Endothelial cell of umbilical vein (primary cell): ENCODE data around the gene COL21A1. TPM values are rescaled to one million over a fixed set of nuclear protein-coding genes. Genes with fewer than 3 reads are reported as not detected.

Experiments used
- BruUV-seq: library from RNA; stranded (reverse); fragments of 400-500 nt; replicated peaks from 2 replicates; lab custom pipeline; 2021; lab: Mats Ljungman, UMichigan
- CTCF ChIA-PET: fragments of 300-600, 350-600 bp; sonication (Branson Sonifier 250); formaldehyde crosslinking; loops from one replicate; lab custom pipeline; 2021; ENCODE audit warnings: antibody characterized with exemption, inconsistent platforms; lab: Charles Lee
- POLR2A ChIA-PET: fragments of 300-600, 350-600 bp; sonication (Branson Sonifier 250); formaldehyde crosslinking; loops from one replicate; lab custom pipeline; 2021; ENCODE audit warnings: antibody characterized with exemption, inconsistent platforms; lab: Charles Lee
- DNase-seq: peaks from one replicate; pipeline ENCODE4 v3.0.0-alpha.2; 2011; ENCODE audit warnings: low read depth, low spot score
- FAIRE-seq: peaks from 2 replicates; lab custom pipeline; 2011; peaks lifted over from hg19 to GRCh38; lab: Jason Lieb, UNC
- H2AFZ ChIP-seq: 2 replicates; pipeline ENCODE4 v1.6.0; 2012; ENCODE audit warnings: low read depth, low read length, control low read depth, inconsistent platforms
- H3K27ac ChIP-seq: 2 replicates; pipeline ENCODE4 v1.5.1; 2011; ENCODE audit warnings: low read depth, mild to moderate bottlenecking, control low read depth, low read length, moderate library complexity; ENCODE audit not compliant: insufficient read depth
- H3K27me3 ChIP-seq, 2 experiments: 2 replicates each; pipeline versions ENCODE4 v1.6.0 to v1.6.1; 2011; ENCODE audit warnings: low read length in 2 of 2, mixed read lengths in 1 of 2; ENCODE audit not compliant: control insufficient read depth in 2 of 2, insufficient read depth in 2 of 2
- H3K36me3 ChIP-seq, 2 experiments: 2 replicates in 1 of 2; 3 replicates in 1 of 2; pipeline ENCODE4 v1.5.1; 2011; ENCODE audit warnings: low read length in 2 of 2, mild to moderate bottlenecking in 1 of 2, moderate library complexity in 1 of 2; ENCODE audit not compliant: control insufficient read depth in 2 of 2, insufficient read depth in 2 of 2; ENCODE audit errors: extremely low read depth in 1 of 2
- H3K4me1 ChIP-seq: 3 replicates; pipeline ENCODE4 v1.5.1; 2011; ENCODE audit warnings: mild to moderate bottlenecking, low read length; ENCODE audit not compliant: control insufficient read depth, insufficient read depth; ENCODE audit errors: extremely low read depth
- H3K4me2 ChIP-seq: 2 replicates; pipeline ENCODE4 v1.6.1; 2011; ENCODE audit warnings: low read length, control low read depth, mixed read lengths; ENCODE audit not compliant: insufficient read depth
- H3K4me3 ChIP-seq, 3 experiments: fragments of 200-600 bp in 1 of 3; sonication (generic), shearing (Covaris generic) in 1 of 3; replicated peaks in 1 of 3; 2 replicates each; pipeline ENCODE4 v1.5.1; 2011 to 2016; ENCODE audit warnings: control low read depth in 3 of 3, low read length in 3 of 3, mild to moderate bottlenecking in 2 of 3, inconsistent platforms in 1 of 3, low read depth in 1 of 3, moderate library complexity in 1 of 3; ENCODE audit not compliant: insufficient read depth in 1 of 3
- H3K79me2 ChIP-seq: 2 replicates; pipeline ENCODE4 v1.6.0; 2012; ENCODE audit warnings: low read length, inconsistent platforms; ENCODE audit not compliant: control insufficient read depth, insufficient read depth
- H3K9ac ChIP-seq: replicated peaks from 2 replicates; pipeline ENCODE3; 2011; ENCODE audit warnings: low read length, control low read depth; ENCODE audit not compliant: insufficient read depth; ENCODE audit errors: extremely low read depth
- H3K9me1 ChIP-seq: replicated peaks from 3 replicates; pipeline ENCODE4 v1.6.0; 2011; ENCODE audit warnings: mild to moderate bottlenecking, low read length; ENCODE audit not compliant: control insufficient read depth, insufficient read depth; ENCODE audit errors: extremely low read depth
- H3K9me3 ChIP-seq: replicated peaks from 2 replicates; pipeline ENCODE4 v1.5.1; 2012; ENCODE audit warnings: low read length, inconsistent platforms; ENCODE audit not compliant: control insufficient read depth, insufficient read depth
- H4K20me1 ChIP-seq: replicated peaks from 2 replicates; pipeline ENCODE3; 2011; ENCODE audit warnings: mild to moderate bottlenecking, low read length; ENCODE audit not compliant: control insufficient read depth, insufficient read depth; ENCODE audit errors: extremely low read depth
- EZH2 ChIP-seq: IDR thresholded peaks from 2 replicates; pipeline ENCODE4 v1.6.1; 2012; ENCODE audit warnings: borderline replicate concordance, low read depth, mild to moderate bottlenecking, moderate library complexity, low read length, inconsistent platforms; ENCODE audit not compliant: severe bottlenecking
- FOS ChIP-seq: IDR thresholded peaks from 2 replicates; pipeline ENCODE4 v1.6.1; 2011; ENCODE audit warnings: mild to moderate bottlenecking, low read length, moderate library complexity, borderline replicate concordance; ENCODE audit not compliant: insufficient read depth
- dilution Hi-C: fragments of 300-500 bp; cut with MboI; formaldehyde crosslinking; loops from one replicate; pipeline ENCODE4 v1.15.0; 2019; ENCODE audit warnings: low sequenced_read_pairs; ENCODE audit not compliant: extremely low pct_ligation_motif_present
- intact Hi-C: fragments of 100-400 bp; cut with micrococcal nuclease; formaldehyde crosslinking; loops from one replicate; pipeline ENCODE4 v1.10.0; 2022
- polyA plus RNA-seq, 4 experiments: library from polyadenylated mRNA; depleted of rRNA in 3 of 4; stranded (reverse) in 3 of 4; unstranded in 1 of 4; fragments of >200 nt; gene quantifications; 2 replicates each; pipeline versions ENCODE4 v1.2.1 to v1.2.3, GENCODE V29; 2011 to 2012; ENCODE audit warnings: missing spikeins in 1 of 4
- total RNA-seq: library from RNA; stranded (reverse); gene quantifications from 2 replicates; pipeline ENCODE4 v1.2.3, GENCODE V29; 2021
- TF ChIP-seq, protein P1 (sequence below), 2 donors: IDR thresholded peaks; 1 replicate in 1 of 2; 2 replicates in 1 of 2; pipeline ENCODE4 v1.5.1; 2011; ENCODE audit warnings: low read length in 2 of 2, mild to moderate bottlenecking in 2 of 2, moderate library complexity in 2 of 2, control low read depth in 1 of 2, inconsistent platforms in 1 of 2, low read depth in 1 of 2; ENCODE audit not compliant: insufficient read depth in 1 of 2; ENCODE audit errors: extremely low read depth in 1 of 2

Gene COL21A1
- total and polyA plus RNA-seq, 2 donors (not counting 3 experiments of a cell fraction or from before 2014, with no cell fraction given), result 0.22 to 1.4 TPM

GRCh38 chr6:56292505-56293181 is 45.3 kb upstream of the COL21A1 start:
- DNase-seq (peak; percentile 88), FAIRE-seq (peak; percentile 64)
- TF ChIP-seq EZH2, result no peak
- no peak for TF ChIP-seq FOS
- TF ChIP-seq, protein P1, sequence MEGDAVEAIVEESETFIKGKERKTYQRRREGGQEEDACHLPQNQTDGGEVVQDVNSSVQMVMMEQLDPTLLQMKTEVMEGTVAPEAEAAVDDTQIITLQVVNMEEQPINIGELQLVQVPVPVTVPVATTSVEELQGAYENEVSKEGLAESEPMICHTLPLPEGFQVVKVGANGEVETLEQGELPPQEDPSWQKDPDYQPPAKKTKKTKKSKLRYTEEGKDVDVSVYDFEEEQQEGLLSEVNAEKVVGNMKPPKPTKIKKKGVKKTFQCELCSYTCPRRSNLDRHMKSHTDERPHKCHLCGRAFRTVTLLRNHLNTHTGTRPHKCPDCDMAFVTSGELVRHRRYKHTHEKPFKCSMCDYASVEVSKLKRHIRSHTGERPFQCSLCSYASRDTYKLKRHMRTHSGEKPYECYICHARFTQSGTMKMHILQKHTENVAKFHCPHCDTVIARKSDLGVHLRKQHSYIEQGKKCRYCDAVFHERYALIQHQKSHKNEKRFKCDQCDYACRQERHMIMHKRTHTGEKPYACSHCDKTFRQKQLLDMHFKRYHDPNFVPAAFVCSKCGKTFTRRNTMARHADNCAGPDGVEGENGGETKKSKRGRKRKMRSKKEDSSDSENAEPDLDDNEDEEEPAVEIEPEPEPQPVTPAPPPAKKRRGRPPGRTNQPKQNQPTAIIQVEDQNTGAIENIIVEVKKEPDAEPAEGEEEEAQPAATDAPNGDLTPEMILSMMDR (IDR thresholded peaks at IDR 0.05; ENCODE audit: extremely low read depth in 1 of 2, insufficient read depth in 1 of 2, low read depth in 1 of 2, low read length in 2 of 2), result peak; percentile 30 to 38
- ChIA-PET CTCF (interaction anchor here (0.6 to 3.9 kb wide), 53 partner anchors 12 to 1032 kb away, joined by 3 to 97 read pairs (median 4); partner anchors contain the start of gene COL21A1), POLR2A (no interaction called here)
- dilution Hi-C loops (no loop called here), intact Hi-C loops (loop anchor here (1.0 to 5.0 kb wide), 8 partner anchors 45 to 1015 kb away; partner anchors contain the start of gene COL21A1)
- Histone ChIP-seq H3K9me1 (no peaks in the 10 kb centered on the region), H2AFZ (no peak overlapping the region), H3K4me3 (no peak overlapping the region), H3K4me1 (peaks cover 5% of the 10 kb centered on the region), H3K36me3 (no peaks in the 10 kb centered on the region), H3K79me2 (no peaks in the 10 kb centered on the region), H3K4me2 (no peak overlapping the region), H4K20me1 (no peaks in the 10 kb centered on the region), H3K27me3 (no peaks in the 10 kb centered on the region), H3K9ac (no peak overlapping the region), H3K9me3 (no peaks in the 10 kb centered on the region), H3K27ac (no peak overlapping the region)
- no TSS peak for BruUV-seq
